ENCODE data around the gene RRAS2.

- TF ChIP-seq STAT6 (CRISPR knock-in tag; conservative IDR thresholded peaks at IDR 0.05; ENCODE audit: low read depth), result no peak
- TF ChIP-seq CTCF (IDR thresholded peaks at IDR 0.05), result no peak
- TF ChIP-seq NFYB (CRISPR knock-in tag; conservative IDR thresholded peaks at IDR 0.05; ENCODE audit: low read depth), result no peak
- no peak for TF ChIP-seq FOXP4 (CRISPR knock-in tag; IDR thresholded peaks at IDR 0.05)
- TF ChIP-seq FOXJ3 (CRISPR knock-in tag; IDR thresholded peaks at IDR 0.05; ENCODE audit: borderline replicate concordance), result no peak
- no peak for TF ChIP-seq ATF3 (CRISPR knock-in tag; conservative IDR thresholded peaks at IDR 0.05)
- TF ChIP-seq MAX (CRISPR knock-in tag; IDR thresholded peaks at IDR 0.05), result no peak
- no peak for TF ChIP-seq ZNF512 (CRISPR knock-in tag; IDR thresholded peaks at IDR 0.05; ENCODE audit: borderline replicate concordance)
- TF ChIP-seq E2F1 (CRISPR knock-in tag; IDR thresholded peaks at IDR 0.05), result no peak
- no peak for TF ChIP-seq PRDM15 (CRISPR knock-in tag; IDR thresholded peaks at IDR 0.05)
- no peak for TF ChIP-seq NR1H2 (CRISPR knock-in tag; IDR thresholded peaks at IDR 0.05)
These were observed 17.9 kb upstream of the RRAS2 start for GRCh38 chr11:14376920-14377319.

Measured in WTC11 (cell line).